Measurements from ENCODE around the gene UGT1A3.

DNA sequence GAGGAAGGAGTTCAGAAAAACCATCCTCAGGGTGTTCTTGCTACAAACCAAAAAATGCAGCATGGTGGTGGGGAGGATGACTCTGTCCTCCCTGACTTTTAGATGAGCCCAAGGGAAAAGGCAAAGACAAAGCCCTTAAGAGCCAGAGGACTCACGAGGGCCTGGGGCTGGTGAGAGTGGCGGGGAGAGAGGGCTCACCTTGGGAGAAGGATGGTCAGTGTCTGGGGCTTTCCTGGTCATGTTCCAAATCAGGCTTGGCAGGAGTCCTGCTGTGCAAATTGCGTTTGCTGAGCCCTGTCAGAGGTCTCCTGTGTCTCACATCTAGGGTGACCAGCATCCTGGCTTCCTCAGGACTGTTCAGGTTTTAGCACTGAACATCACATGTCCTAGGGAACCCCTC is 35.9 kb downstream of the UGT1A3 start:
- TF ChIP-seq, protein P1, sequence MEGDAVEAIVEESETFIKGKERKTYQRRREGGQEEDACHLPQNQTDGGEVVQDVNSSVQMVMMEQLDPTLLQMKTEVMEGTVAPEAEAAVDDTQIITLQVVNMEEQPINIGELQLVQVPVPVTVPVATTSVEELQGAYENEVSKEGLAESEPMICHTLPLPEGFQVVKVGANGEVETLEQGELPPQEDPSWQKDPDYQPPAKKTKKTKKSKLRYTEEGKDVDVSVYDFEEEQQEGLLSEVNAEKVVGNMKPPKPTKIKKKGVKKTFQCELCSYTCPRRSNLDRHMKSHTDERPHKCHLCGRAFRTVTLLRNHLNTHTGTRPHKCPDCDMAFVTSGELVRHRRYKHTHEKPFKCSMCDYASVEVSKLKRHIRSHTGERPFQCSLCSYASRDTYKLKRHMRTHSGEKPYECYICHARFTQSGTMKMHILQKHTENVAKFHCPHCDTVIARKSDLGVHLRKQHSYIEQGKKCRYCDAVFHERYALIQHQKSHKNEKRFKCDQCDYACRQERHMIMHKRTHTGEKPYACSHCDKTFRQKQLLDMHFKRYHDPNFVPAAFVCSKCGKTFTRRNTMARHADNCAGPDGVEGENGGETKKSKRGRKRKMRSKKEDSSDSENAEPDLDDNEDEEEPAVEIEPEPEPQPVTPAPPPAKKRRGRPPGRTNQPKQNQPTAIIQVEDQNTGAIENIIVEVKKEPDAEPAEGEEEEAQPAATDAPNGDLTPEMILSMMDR (IDR thresholded peaks at IDR 0.05) = no peak
- no peak for TF ChIP-seq EZH2 (IDR thresholded peaks at IDR 0.05; ENCODE audit: borderline replicate concordance, insufficient read depth, low read depth, low read length, poor library complexity, severe bottlenecking)

All from B cell (primary cell).